ENCODE data around the gene MRPL38.

DNA sequence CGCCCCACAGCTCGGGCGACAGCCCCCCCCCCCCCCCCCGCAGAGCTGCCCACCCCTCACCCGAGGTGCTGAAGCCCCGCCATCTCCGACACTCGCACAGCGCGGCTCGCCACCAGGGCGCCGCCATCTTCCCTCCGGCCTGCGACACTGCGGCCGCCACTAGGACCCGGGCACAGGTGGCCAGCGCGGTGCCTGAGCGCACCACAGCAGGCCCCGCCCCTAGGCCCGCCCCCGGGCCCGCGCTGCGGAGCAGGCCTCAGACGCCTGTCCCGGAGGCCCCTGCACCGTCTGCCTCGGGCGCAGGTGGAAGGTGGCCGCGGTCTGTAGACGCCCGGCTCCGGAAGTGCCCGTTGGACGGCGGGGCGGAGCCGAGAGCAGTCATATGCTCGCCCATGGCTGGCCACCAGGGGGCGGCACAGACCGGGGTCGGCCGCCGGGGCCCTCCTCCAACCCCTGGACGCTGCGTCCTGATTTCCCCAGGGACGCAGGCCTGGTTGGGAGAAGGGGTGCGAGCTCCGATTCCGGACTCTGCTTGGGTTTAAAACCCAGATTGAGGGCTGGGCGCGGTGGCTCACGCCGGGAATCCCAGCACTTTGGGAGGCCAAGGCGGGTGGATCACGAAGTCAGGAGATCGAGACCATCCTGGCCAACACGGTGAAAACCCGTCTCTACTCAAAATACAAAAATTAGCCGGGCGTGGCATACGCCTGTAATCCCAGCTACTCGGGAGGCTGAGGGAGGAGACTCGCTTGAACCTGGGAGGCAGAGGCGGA, at the start of gene MRPL38:
- TF ChIP-seq, protein P1, sequence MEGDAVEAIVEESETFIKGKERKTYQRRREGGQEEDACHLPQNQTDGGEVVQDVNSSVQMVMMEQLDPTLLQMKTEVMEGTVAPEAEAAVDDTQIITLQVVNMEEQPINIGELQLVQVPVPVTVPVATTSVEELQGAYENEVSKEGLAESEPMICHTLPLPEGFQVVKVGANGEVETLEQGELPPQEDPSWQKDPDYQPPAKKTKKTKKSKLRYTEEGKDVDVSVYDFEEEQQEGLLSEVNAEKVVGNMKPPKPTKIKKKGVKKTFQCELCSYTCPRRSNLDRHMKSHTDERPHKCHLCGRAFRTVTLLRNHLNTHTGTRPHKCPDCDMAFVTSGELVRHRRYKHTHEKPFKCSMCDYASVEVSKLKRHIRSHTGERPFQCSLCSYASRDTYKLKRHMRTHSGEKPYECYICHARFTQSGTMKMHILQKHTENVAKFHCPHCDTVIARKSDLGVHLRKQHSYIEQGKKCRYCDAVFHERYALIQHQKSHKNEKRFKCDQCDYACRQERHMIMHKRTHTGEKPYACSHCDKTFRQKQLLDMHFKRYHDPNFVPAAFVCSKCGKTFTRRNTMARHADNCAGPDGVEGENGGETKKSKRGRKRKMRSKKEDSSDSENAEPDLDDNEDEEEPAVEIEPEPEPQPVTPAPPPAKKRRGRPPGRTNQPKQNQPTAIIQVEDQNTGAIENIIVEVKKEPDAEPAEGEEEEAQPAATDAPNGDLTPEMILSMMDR (conservative IDR thresholded peaks at IDR 0.05 in 1 of 2, IDR thresholded peaks at IDR 0.05 in 1 of 2; ENCODE audit: extremely low read depth in 1 of 2, insufficient read depth in 1 of 2, low read depth in 1 of 2, low read length in 2 of 2), result peak; percentile 54 to 96
- TF ChIP-seq EZH2 (IDR thresholded peaks at IDR 0.05; ENCODE audit: borderline replicate concordance, low read length), result no peak

Data from mammary epithelial cell (primary cell).